ENCODE data around the gene PARD3. TPM values are rescaled to one million over a fixed set of nuclear protein-coding genes. Genes with fewer than 3 reads are reported as not detected.
A peak's percentile ranks its signal among the peaks of the same experiment; 100 is the strongest.

The PARD3 gene
- total RNA-seq, 2 donors from 2014 or later, result 59.6 to 74.6 TPM

- H3K4me3 ChIP-seq (ENCODE audit: low read length), result no peak overlapping the region
- no peaks in the 10 kb centered on the region for H3K9me3 Mint-ChIP-seq
- no peak overlapping the region for H3K27ac ChIP-seq (ENCODE audit: low read depth, low read length)
- H3K4me1 Mint-ChIP-seq, result peaks cover 19% of the 10 kb centered on the region
- peaks cover 13% of the 10 kb centered on the region for H3K36me3 ChIP-seq (ENCODE audit: control insufficient read depth, insufficient read depth, low read length)
- H3K27me3 ChIP-seq (ENCODE audit: control insufficient read depth, insufficient read depth, low read length, poor library complexity, severe bottlenecking), result no peaks in the 10 kb centered on the region
- no peaks in the 10 kb centered on the region for H3K27me3 Mint-ChIP-seq (ENCODE audit: insufficient read depth)
- DNase-seq, result no peak
- no peak for TF ChIP-seq CTCF (conservative IDR thresholded peaks at IDR 0.05)
- peaks cover 6% of the 10 kb centered on the region for H3K36me3 Mint-ChIP-seq (ENCODE audit: low read depth)
- no peaks in the 10 kb centered on the region for H3K4me1 ChIP-seq (ENCODE audit: control insufficient read depth, insufficient read depth, low read length)
- peak overlapping the region; percentile 58 for H3K27ac Mint-ChIP-seq
- WGBS, 2 experiments (ENCODE audit: insufficient coverage in 1 of 2, insufficient read length in 1 of 2), result 94 to 96% methylated on average over 5 to 7 of the region's 7 CpGs
- no peaks in the 10 kb centered on the region for H3K9me3 ChIP-seq (ENCODE audit: control insufficient read depth, low read length)
- H3K4me3 Mint-ChIP-seq, result no peak overlapping the region
- H3K9ac ChIP-seq (ENCODE audit: extremely low read depth, low read length, poor library complexity, severe bottlenecking), result no peak overlapping the region
Measured at GRCh38 chr10:34492081-34492480, 323.0 kb downstream of the PARD3 start.

- Mint-ChIP-seq H3K4me3 (no peak overlapping the region), H3K4me1 (peaks cover 23% of the 10 kb centered on the region), H3K9me3 (no peaks in the 10 kb centered on the region), H3K36me3 (ENCODE audit: low read depth) (peaks cover 6% of the 10 kb centered on the region), H3K27ac (no peak overlapping the region), H3K27me3 (ENCODE audit: insufficient read depth) (no peaks in the 10 kb centered on the region)
- no peaks in the 10 kb centered on the region for H3K9me3 ChIP-seq (ENCODE audit: control insufficient read depth, low read length)
- TF ChIP-seq CTCF (conservative IDR thresholded peaks at IDR 0.05), result no peak
- peaks cover 13% of the 10 kb centered on the region for H3K36me3 ChIP-seq (ENCODE audit: control insufficient read depth, insufficient read depth, low read length)
- 94 to 100% methylated on average over 1 to 3 of the region's 3 CpGs for WGBS, 2 experiments (ENCODE audit: insufficient coverage in 1 of 2, insufficient read length in 1 of 2)
- H3K27ac ChIP-seq (ENCODE audit: low read depth, low read length), result no peak overlapping the region
- H3K4me3 ChIP-seq (ENCODE audit: low read length), result no peak overlapping the region
- no peaks in the 10 kb centered on the region for H3K4me1 ChIP-seq (ENCODE audit: control insufficient read depth, insufficient read depth, low read length)
- no peaks in the 10 kb centered on the region for H3K27me3 ChIP-seq (ENCODE audit: control insufficient read depth, insufficient read depth, low read length, poor library complexity, severe bottlenecking)
- no peak overlapping the region for H3K9ac ChIP-seq (ENCODE audit: extremely low read depth, low read length, poor library complexity, severe bottlenecking)
- no peak for DNase-seq
Measured at GRCh38 chr10:34491678-34492077, 323.4 kb downstream of the PARD3 start.

- WGBS, 2 experiments (ENCODE audit: insufficient coverage in 1 of 2, insufficient read length in 1 of 2), result 91 to 96% methylated on average over 5 to 7 of the region's 7 CpGs
- no peak overlapping the region for H3K4me3 Mint-ChIP-seq
- no peak overlapping the region for H3K27ac Mint-ChIP-seq
- Histone ChIP-seq H3K4me3 (ENCODE audit: low read length) (no peak overlapping the region), H3K27me3 (ENCODE audit: control insufficient read depth, insufficient read depth, low read length, poor library complexity, severe bottlenecking) (no peaks in the 10 kb centered on the region), H3K27ac (ENCODE audit: low read depth, low read length) (no peak overlapping the region), H3K9me3 (ENCODE audit: control insufficient read depth, low read length) (no peaks in the 10 kb centered on the region), H3K4me1 (ENCODE audit: control insufficient read depth, insufficient read depth, low read length) (no peaks in the 10 kb centered on the region), H3K9ac (ENCODE audit: extremely low read depth, low read length, poor library complexity, severe bottlenecking) (no peak overlapping the region), H3K36me3 (ENCODE audit: control insufficient read depth, insufficient read depth, low read length) (peaks cover 11% of the 10 kb centered on the region)
- TF ChIP-seq CTCF (conservative IDR thresholded peaks at IDR 0.05), result no peak
- H3K27me3 Mint-ChIP-seq (ENCODE audit: insufficient read depth), result no peaks in the 10 kb centered on the region
- H3K9me3 Mint-ChIP-seq, result no peaks in the 10 kb centered on the region
- peaks cover 31% of the 10 kb centered on the region for H3K4me1 Mint-ChIP-seq
- no peak for DNase-seq
- H3K36me3 Mint-ChIP-seq (ENCODE audit: low read depth), result peaks cover 6% of the 10 kb centered on the region
Measured at GRCh38 chr10:34489973-34490745, 324.9 kb downstream of the PARD3 start.

Measured in endodermal cell (in vitro differentiated cells).